ENCODE data around the gene TRABD2B.

TRABD2B gene

GRCh38 chr1:47903723-47904122, 93.5 kb downstream of the TRABD2B start:
- no peak for DNase-seq

GRCh38 chr1:47901001-47901575, 96.1 kb downstream of the TRABD2B start:
- no peak for DNase-seq

- no peak for DNase-seq
Observed at GRCh38 chr1:47898133-47898845, 98.9 kb downstream of the TRABD2B start.

- DNase-seq, result no peak
Observed at GRCh38 chr1:47895279-47896125, 101.7 kb downstream of the TRABD2B start.

- DNase-seq, result no peak
Observed at GRCh38 chr1:47894410-47895278, 102.5 kb downstream of the TRABD2B start.

- no peak for DNase-seq
Observed at GRCh38 chr1:47893412-47893811, 103.8 kb downstream of the TRABD2B start.

GRCh38 chr1:47890779-47891178, 106.4 kb downstream of the TRABD2B start:
- no peak for DNase-seq

- no peak for DNase-seq
Observed at GRCh38 chr1:47888294-47888629, 108.9 kb downstream of the TRABD2B start.

- DNase-seq, result no peak
Observed at GRCh38 chr1:47887475-47888293, 109.5 kb downstream of the TRABD2B start.

- DNase-seq, result no peak
Observed at GRCh38 chr1:47887060-47887459, 110.1 kb downstream of the TRABD2B start.

GRCh38 chr1:47886141-47886540, 111.0 kb downstream of the TRABD2B start:
- no peak for DNase-seq

- DNase-seq, result no peak
Observed at GRCh38 chr1:47885062-47885830, 111.9 kb downstream of the TRABD2B start.

GRCh38 chr1:47883963-47884362, 113.2 kb downstream of the TRABD2B start:
- DNase-seq, result no peak

- DNase-seq, result no peak
Observed at GRCh38 chr1:47881505-47882442, 115.4 kb downstream of the TRABD2B start.

- DNase-seq, result no peak
Observed at GRCh38 chr1:47876587-47876963, 120.6 kb downstream of the TRABD2B start.

GRCh38 chr1:47875831-47876586, 121.2 kb downstream of the TRABD2B start:
- no peak for DNase-seq

- DNase-seq, result no peak
Observed at GRCh38 chr1:47875036-47875435, 122.1 kb downstream of the TRABD2B start.

- no peak for DNase-seq
Observed at GRCh38 chr1:47873337-47873736, 123.8 kb downstream of the TRABD2B start.

GRCh38 chr1:47872886-47873285, 124.3 kb downstream of the TRABD2B start:
- DNase-seq, result no peak
